ENCODE results near the gene KRT80.

The KRT80 gene

DNA sequence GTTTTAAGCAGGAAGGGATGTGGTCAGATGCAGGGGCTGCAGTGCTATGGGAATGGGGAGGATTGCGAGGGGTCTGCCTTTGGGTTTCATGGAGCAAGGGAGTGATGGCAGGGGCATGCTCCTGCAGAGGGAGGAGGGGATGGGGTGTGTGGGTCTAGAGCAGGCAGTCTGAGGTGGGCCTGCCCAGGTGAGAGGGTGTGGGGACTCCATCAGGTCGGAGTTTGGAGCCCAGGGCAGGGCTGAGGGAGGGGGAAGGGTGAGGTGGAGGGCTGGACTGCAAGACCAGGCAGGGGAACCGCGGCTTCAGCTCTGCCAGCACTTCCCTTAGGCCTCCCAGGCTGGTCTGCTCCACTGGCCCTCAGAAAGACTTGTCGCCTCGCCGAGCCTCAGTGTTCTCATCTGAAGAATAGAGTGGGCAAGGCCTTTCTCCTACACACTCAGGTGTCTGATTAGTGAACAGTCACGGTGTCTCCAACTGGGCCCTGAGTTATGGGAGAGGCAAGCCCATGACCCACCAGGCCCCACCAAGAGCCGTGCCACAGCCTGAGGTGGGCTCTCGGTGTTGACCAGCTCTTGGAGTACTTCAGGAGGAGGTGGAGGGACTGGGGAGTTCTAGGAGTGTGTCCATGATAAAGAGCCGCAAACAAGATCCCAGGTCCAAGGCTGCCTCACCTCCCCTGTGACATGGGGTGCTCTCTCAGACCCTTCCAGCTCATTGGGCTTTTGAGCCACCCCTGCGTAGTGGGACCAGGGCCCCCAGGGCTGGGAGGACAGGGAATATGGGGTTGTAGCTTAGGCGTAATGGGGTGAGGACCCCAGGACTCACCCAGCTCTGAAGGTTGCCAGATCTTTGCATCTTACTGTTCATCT lies 20.1 kb upstream of the KRT80 start:
- DNase-seq (no peak), ATAC-seq (replicated peaks) (no peak)
- Mint-ChIP-seq H3K4me3 (no peak overlapping the region), H3K4me1 (ENCODE audit: low read depth in 2 of 2) (peaks cover 0 to 8% of the 10 kb centered on the region in 2 donors), H3K27ac (no peak overlapping the region), H3K9me3 (no peaks in the 10 kb centered on the region), H3K27me3 (peaks cover 28 to 79% of the 10 kb centered on the region in 2 donors), H3K36me3 (ENCODE audit: insufficient read depth) (no peaks in the 10 kb centered on the region)

DNA sequence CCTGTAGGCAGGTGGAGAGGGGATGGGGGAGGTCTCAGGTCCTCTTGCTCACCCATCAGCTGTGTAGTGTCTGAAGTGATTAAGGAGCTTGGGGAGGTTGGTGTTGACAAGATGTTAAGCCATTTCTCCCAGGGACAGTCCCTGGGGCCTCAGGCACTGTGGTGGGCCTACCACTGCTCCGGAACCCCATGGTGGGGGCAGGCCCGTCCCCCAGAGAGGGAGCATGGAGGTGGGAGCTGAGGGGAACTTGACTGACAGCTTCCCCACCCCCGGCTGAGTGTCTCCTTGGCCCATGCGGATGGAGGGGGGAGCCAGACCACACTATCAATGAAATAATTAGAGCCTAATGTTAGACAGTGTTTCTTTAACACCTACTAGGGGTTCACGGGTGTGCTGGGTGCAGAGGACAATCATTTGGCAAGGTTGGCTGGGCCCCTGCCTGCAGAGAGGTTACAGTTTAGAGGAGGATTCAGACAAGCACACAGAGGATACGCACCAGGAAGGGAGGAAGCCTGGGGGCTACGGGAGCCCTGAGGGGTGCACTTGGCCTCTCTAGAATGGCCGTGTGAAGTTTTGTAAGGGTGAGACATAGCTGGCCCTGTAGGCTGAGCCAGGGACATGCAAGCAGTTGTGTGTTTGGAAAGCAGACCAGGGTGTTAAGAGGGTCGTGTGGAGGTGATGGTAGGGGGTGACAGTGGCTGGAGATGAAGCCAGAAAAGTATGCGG lies 19.3 kb upstream of the KRT80 start:
- H3K9me3 Mint-ChIP-seq, result no peaks in the 10 kb centered on the region

DNA sequence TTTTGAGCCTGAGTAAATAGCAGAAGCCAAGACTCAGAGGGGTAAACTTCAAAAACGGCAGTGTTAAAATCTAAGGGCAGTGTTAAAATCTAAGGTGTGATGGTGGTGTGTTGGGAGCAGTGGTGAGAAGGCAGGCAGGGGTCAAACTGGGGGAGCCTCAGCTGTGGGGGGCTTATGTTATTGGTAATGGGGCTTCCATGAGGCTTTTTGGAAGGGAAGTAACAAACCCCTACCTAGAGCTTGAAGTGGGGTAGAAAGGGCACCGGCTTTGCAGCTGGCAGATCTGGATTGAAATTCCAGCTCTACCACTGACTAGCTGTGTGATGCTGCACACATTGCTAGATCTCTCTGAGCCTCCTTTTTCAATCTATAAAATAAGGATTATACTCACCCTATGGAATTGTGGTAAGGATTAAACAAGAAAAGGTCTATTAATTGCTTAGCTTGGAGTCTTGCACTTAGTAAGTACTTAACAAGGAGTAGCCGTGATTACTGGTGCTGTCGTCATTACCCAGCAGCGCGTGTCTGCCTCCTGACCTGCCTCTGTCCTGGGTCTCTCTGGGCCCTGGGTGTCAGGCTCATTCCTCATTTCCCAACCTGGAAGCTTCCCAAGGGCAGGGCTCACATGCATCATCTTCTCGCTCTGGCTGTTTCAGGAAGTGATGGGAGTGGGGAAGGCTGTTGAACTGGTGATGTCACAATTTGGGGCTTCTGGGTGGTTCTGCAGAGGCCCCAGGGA lies 18.5 kb upstream of the KRT80 start:
- ATAC-seq (replicated peaks) (no peak), DNase-seq (no peak)
- Mint-ChIP-seq H3K27ac (no peak overlapping the region), H3K9me3 (no peaks in the 10 kb centered on the region), H3K27me3 (peaks cover 25 to 81% of the 10 kb centered on the region in 2 donors), H3K36me3 (ENCODE audit: insufficient read depth) (no peaks in the 10 kb centered on the region), H3K4me3 (no peak overlapping the region), H3K4me1 (ENCODE audit: low read depth in 2 of 2) (peaks cover 0 to 10% of the 10 kb centered on the region in 2 donors)

More for the DNA sequence above, 19.3 kb upstream of the KRT80 start:
- Mint-ChIP-seq H3K36me3 (ENCODE audit: insufficient read depth) (no peaks in the 10 kb centered on the region), H3K4me1 (ENCODE audit: low read depth in 2 of 2) (peaks cover 0 to 10% of the 10 kb centered on the region in 2 donors), H3K27me3 (peaks cover 28 to 87% of the 10 kb centered on the region in 2 donors), H3K4me3 (no peak overlapping the region), H3K27ac (no peak overlapping the region)
- DNase-seq, result no peak
- ATAC-seq (replicated peaks), result no peak

DNA sequence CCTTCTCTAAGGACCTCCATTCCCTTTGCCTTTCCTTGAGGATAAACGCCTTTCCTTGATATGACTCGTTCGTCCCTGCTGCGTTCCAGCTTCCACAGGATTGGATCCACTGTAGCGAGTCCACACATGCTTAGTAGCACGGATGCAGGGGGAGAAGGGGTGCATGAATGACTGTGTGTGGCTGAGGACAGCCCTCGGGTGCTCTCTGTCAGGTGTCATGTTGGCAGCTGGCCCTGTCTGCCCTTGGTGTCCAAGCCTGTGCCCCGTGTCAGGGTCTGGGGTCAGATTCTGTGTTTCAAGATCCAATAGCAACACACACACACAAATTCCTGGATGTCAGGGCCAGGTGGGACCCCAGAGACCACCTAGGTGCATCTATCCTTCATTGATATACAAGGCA lies 17.5 kb upstream of the KRT80 start:
- DNase-seq (no peak), ATAC-seq (replicated peaks) (no peak)
- Mint-ChIP-seq H3K27me3 (peaks cover 23 to 72% of the 10 kb centered on the region in 2 donors), H3K36me3 (ENCODE audit: insufficient read depth) (no peaks in the 10 kb centered on the region), H3K27ac (no peak overlapping the region), H3K4me3 (no peak overlapping the region), H3K4me1 (ENCODE audit: low read depth in 2 of 2) (peaks cover 0 to 10% of the 10 kb centered on the region in 2 donors), H3K9me3 (no peaks in the 10 kb centered on the region)

DNA sequence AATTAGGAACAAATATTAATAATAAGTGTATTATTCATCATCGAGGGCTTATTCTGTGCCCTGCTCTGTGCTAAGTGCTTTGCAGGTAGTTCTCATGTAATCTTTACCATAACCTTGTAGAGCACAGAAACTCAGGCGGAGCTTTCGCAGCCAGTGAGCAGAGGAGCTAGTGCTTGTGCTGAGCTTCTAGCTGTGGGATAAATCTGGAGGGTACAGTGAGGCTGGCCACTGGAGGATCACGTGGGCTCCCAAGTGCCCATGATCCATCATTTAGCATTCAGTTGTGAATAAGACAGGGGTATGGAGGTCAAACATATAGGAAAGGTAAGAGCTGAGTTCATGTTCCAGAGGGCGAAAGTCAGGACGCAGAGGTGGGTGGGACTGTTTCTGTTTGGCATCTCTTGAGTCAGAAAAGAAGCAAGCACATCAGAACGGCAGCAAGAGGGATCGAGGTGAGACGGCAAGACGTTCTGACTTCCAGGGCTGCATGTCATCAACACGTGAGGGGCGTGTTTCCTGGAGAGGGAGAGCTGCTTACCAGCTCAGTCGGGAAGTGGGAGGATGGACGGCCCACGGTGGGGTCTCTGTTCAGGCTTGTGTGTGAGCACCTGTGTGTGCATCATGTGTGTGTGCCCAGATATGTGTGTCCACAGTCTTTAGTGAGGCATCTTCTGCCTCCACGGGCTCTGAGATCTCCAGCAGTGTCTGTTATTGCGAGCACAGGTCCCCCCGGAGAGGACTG lies 16.8 kb upstream of the KRT80 start:
- Mint-ChIP-seq H3K27ac (no peak overlapping the region), H3K4me1 (ENCODE audit: low read depth in 2 of 2) (peaks cover 0 to 5% of the 10 kb centered on the region in 2 donors), H3K9me3 (no peaks in the 10 kb centered on the region), H3K27me3 (peaks cover 18 to 72% of the 10 kb centered on the region in 2 donors), H3K36me3 (ENCODE audit: insufficient read depth) (no peaks in the 10 kb centered on the region), H3K4me3 (no peak overlapping the region)
- ATAC-seq (replicated peaks) (no peak), DNase-seq (no peak)

DNA sequence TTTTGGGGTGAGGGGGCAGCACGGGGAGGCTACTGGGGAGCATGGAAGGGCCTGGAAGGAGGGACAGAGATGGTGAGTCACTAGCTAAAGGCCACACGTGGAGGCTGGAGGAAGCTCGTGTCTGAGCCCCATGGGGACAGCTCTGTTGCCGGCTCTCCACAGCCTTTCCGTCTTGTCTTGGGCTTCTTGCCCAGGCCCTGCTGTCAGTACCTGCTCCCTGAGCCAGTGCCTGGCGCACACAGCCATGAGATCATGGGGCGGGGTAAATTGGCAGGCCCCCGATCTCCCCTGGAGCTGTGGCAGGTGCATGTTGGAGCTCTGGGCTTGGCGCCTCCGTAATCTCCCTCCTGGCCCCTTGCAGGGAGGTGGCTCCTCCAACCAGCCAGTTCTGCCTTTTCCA lies 16.1 kb upstream of the KRT80 start:
- Mint-ChIP-seq H3K36me3 (ENCODE audit: insufficient read depth) (no peaks in the 10 kb centered on the region), H3K9me3 (no peaks in the 10 kb centered on the region), H3K4me1 (ENCODE audit: low read depth in 2 of 2) (peaks cover 0 to 5% of the 10 kb centered on the region in 2 donors), H3K27ac (no peak overlapping the region), H3K27me3 (peaks cover 15 to 72% of the 10 kb centered on the region in 2 donors), H3K4me3 (no peak overlapping the region)
- no peak for DNase-seq
- ATAC-seq (replicated peaks), result no peak

DNA sequence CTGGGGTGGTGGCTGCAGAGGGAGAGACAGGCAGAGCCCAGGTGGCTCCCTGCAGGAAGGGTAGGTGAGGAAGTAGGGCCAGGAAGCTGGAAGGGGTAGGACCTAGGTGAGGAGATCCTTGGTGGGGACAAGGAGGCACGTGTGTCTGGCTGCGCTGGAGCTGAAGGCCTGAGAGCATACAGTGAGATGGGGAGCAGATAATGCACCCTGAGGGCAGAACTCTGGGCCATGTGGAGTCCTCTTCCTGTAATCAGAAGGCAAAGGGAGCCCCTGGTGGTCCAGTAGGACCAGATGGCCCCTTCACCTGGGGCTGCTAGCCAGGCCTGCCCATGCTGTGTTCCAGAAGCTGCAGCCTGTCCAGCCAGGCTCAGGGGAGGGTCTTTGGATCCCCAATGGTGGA lies 15.3 kb upstream of the KRT80 start:
- ATAC-seq (replicated peaks), result no peak
- DNase-seq, result no peak
- no peaks in the 10 kb centered on the region for H3K9me3 Mint-ChIP-seq
- H3K4me3 Mint-ChIP-seq, result no peak overlapping the region
- no peak overlapping the region for H3K27ac Mint-ChIP-seq
- H3K4me1 Mint-ChIP-seq (ENCODE audit: low read depth in 2 of 2), result peaks cover 0 to 8% of the 10 kb centered on the region in 2 donors
- H3K36me3 Mint-ChIP-seq (ENCODE audit: insufficient read depth), result no peaks in the 10 kb centered on the region
- peaks cover 21 to 77% of the 10 kb centered on the region in 2 donors for H3K27me3 Mint-ChIP-seq

DNA sequence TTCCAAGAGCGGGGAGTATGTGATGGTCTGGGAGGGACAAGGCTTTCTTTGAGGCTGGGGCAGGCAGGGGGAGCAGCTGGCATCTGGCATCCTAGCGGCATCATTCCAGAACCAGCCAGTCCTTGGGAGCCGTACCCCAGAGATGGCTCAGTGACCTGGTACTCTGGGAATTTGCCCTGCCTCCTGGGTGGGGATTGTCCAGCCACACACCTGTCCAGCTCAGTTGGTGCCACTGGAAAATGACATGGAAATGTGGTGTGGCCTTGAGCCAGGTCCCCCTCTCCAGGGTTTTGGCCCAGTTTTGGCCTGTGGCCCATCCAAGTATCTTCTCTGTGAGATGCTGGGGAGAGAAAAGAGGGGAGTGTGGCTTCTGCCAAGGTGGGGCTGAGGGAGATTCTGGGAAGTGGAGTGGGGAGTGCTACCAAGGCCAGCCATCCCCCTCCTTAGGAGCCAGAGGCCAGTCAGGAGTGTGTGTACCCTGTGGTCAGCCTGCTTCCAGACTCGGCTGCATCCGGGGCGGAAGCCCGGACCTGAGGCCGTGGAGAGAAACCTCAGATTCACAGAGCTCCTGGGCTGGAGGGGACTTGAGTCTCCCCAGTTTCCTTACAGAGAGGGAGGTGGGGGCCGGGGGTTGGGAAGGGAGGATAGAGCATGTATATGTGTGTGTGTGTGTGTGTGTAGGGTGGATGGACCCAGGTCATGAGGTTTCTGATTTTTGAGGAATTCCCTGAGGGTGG lies 14.7 kb upstream of the KRT80 start:
- H3K4me1 Mint-ChIP-seq (ENCODE audit: low read depth in 2 of 2), result peaks cover 0 to 8% of the 10 kb centered on the region in 2 donors
- no peak for ATAC-seq (replicated peaks)

DNA sequence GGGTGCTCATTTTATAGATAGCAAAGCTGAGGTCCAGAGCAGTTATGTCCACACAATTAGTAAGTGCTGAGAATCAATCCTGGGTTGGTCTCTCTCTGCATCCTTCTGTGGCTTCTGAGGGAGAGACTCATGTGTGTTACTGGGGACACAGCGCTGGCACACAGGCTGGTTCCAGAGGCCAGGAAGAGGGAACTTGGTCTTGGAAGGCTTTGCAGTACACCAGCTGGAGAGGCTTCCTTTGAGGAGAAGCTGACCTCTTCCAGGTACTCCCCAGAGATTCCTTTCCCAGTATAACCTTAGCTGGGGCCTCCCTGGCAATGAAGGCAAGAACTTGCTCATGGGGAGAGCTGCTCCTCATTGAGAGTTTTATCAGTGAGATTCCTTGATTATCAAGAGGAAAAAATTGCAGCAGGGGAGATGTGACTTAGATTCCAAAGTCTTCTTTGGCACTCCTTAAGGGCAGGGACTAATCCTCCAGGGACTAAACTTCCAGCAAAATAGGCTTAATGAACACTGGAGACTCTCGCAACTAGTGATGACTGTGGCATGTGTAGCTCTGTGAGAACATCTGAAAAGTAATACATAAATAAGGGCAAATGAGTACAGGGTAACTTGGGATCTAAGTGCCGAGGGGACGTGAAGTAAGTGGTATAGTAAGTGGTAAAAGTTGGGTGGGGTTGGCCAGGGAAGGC lies 13.9 kb upstream of the KRT80 start:
- H3K4me3 Mint-ChIP-seq, result no peak overlapping the region
- H3K27ac Mint-ChIP-seq, result no peak overlapping the region
- peaks cover 0 to 8% of the 10 kb centered on the region in 2 donors for H3K4me1 Mint-ChIP-seq (ENCODE audit: low read depth in 2 of 2)
- no peaks in the 10 kb centered on the region for H3K36me3 Mint-ChIP-seq (ENCODE audit: insufficient read depth)
- DNase-seq (no peak), ATAC-seq (replicated peaks) (no peak)
- H3K27me3 Mint-ChIP-seq, result peaks cover 34 to 79% of the 10 kb centered on the region in 2 donors
- H3K9me3 Mint-ChIP-seq, result no peaks in the 10 kb centered on the region

More for the DNA sequence above, 14.7 kb upstream of the KRT80 start:
- no peaks in the 10 kb centered on the region for H3K36me3 Mint-ChIP-seq (ENCODE audit: insufficient read depth)
- DNase-seq, result no peak
- peaks cover 27 to 79% of the 10 kb centered on the region in 2 donors for H3K27me3 Mint-ChIP-seq
- H3K27ac Mint-ChIP-seq, result no peak overlapping the region
- no peak overlapping the region for H3K4me3 Mint-ChIP-seq
- no peaks in the 10 kb centered on the region for H3K9me3 Mint-ChIP-seq

DNA sequence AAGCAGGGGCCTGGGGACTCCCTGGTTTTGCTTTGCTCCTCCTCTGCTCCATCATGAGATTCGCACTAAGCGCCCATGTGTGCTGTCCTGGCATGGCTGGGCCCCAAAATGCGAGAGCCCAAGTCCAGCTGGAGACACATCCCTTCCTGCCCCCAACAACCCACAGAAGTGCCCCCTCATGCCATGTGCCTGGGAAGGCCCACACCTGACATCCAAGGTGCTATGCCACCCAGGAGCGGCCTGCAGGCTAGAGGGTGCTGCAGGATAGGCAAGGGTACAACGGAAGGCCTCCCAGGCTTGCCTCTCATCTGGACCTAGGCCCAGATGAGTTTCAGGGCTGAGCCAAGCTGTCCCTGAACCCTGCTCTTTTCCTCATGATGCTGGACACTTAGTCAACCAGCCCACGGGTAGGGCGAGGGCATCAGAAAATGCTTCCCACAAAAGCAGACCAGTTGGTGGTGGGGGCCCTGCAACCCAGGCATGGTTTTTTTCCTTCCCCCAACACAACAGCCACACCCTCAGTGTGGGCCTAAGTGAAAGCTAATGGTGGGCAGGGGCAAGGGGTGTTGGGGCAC lies 13.2 kb upstream of the KRT80 start:
- peaks cover 35 to 81% of the 10 kb centered on the region in 2 donors for H3K27me3 Mint-ChIP-seq
- no peak overlapping the region for H3K4me3 Mint-ChIP-seq
- no peaks in the 10 kb centered on the region for H3K36me3 Mint-ChIP-seq (ENCODE audit: insufficient read depth)
- peaks cover 0 to 8% of the 10 kb centered on the region in 2 donors for H3K4me1 Mint-ChIP-seq (ENCODE audit: low read depth in 2 of 2)
- DNase-seq, result no peak
- H3K9me3 Mint-ChIP-seq, result no peaks in the 10 kb centered on the region
- ATAC-seq (replicated peaks), result no peak
- no peak overlapping the region for H3K27ac Mint-ChIP-seq

DNA sequence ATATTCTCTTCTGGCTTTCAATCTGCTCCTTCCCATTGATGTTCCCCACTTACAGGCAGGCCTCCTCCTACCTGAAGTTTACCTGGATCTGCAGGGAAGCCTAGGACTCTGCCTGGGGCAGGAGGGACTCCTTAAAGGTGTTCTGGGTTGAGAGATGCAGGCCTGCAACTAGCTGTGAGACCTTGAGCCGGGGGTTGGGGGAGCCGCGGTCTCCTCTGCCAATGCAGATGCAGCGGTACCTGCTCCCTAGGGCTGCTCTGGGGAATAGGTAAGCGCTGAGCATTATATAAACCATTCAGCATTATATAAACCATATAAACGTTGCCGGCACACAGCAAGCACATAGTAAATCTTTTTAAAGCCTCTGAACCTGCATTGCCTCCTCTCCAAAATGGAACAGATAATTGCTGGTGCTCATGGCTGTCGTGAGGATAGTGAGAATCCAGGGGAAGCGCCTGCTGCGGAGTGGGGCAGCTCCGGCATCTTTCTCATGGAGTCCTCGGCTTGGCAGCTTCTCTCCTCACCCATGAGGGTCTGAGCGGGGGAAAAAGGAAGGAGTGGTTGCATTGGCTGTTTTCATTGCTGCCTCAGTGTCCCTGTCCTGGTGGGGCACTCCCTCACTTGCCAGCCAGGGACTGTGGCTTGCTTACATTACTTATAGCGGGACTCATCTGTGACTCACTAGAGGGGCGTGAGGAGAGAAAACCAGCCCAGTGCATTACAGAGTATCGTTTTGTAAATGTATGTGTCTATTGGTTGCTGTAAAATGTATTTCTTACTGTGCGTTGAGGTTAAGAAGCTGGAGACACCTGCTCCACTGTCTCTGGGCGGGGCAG lies 12.5 kb upstream of the KRT80 start:
- H3K36me3 Mint-ChIP-seq (ENCODE audit: insufficient read depth), result no peaks in the 10 kb centered on the region
- ATAC-seq (replicated peaks) (no peak), DNase-seq (no peak)
- H3K9me3 Mint-ChIP-seq, result no peaks in the 10 kb centered on the region
- no peak overlapping the region for H3K4me3 Mint-ChIP-seq
- no peak overlapping the region for H3K27ac Mint-ChIP-seq
- H3K27me3 Mint-ChIP-seq, result peaks cover 34 to 84% of the 10 kb centered on the region in 2 donors
- peaks cover 0 to 8% of the 10 kb centered on the region in 2 donors for H3K4me1 Mint-ChIP-seq (ENCODE audit: low read depth in 2 of 2)

Measured in effector memory CD8-positive, alpha-beta T cell (primary cell).